HG02884 (cell line): ENCODE results near the gene ZC3H12A.

ENCODE experiments used
- ATAC-seq: cut with Tn5 transposase; IDR thresholded peaks from one replicate; pipeline ENCODE4 v1.9.1; 2021; ENCODE audit warnings: mild to moderate bottlenecking, moderate library complexity; ENCODE audit not compliant: unreplicated experiment

Gene ZC3H12A

DNA sequence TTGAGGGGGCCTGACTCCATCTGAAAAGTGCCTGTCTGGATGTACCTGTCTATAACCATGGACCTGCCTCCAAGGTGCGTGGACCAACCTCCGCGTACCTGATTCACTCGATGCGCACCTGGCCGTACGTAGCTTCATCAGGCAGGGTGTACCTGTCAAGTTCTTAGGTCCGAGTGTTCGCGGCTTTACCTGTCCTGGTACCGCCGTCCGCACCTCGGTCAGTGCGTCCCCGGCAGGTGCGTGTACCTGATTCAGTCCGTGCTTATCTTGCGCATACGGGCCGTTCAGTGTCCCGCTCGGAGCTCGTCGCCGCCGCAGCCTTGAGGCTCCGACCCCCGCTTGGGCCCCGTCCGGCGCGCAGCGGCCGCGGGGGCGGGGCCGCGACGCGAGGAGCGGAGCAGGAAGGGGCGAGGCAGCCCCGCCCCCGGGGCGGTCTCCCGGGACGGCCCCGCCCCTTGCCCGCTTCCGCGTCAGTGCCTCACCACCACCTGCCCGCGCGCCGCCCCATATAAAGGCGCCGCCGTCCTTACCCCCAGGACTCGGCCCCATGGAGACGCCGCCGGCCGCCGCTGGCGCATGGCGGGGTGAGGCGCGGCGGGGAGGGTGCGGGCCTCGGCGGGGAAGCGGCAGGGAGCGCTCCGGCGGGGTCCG lies at the start of gene ZC3H12A:
TSS of gene ZC3H12A (plus strand) at position 535 of the 651 bp plus-strand sequence. CDS start 917 bp downstream, outside the sequence.
- peak; percentile 46 for ATAC-seq

DNA sequence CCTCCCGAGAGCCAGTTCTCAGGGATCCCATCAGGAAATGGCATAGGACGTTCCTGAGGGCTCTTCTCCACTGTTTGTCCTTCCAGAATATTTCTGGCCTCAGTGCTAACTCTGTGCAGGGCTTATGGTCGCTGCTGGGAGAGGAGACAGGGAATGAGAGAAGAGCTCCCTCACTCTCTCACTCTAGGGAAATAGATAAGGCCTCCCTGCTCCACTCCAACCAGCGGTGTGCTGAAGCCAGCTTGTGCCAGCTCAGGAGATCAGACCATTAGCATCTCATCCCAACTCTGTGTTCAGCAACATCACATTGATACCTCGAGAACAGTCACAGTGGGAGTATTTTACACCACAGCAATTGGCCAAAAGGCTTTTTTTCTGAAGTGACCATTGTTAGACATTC lies 49.2 kb upstream of the ZC3H12A start:
- ATAC-seq = no peak

DNA sequence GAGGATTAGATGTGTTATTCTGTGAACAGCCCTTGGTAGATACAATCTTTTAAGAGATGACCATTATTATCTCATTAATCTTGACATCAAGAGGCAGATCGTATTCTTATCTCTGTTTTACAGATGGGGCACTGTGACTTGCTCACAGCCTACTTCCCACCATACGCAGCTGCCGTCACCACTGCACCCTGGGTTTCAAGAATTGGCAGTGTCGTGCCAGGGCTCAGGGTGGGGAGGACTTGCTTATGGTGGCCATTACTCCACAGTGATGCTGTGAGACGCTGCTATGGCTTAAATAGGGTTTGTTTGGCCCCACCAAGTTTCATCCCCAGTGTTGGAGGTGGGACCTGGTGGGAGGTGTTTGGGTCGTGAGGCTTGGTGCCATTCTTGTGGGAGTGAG lies 45.4 kb upstream of the ZC3H12A start:
- ATAC-seq = no peak

DNA sequence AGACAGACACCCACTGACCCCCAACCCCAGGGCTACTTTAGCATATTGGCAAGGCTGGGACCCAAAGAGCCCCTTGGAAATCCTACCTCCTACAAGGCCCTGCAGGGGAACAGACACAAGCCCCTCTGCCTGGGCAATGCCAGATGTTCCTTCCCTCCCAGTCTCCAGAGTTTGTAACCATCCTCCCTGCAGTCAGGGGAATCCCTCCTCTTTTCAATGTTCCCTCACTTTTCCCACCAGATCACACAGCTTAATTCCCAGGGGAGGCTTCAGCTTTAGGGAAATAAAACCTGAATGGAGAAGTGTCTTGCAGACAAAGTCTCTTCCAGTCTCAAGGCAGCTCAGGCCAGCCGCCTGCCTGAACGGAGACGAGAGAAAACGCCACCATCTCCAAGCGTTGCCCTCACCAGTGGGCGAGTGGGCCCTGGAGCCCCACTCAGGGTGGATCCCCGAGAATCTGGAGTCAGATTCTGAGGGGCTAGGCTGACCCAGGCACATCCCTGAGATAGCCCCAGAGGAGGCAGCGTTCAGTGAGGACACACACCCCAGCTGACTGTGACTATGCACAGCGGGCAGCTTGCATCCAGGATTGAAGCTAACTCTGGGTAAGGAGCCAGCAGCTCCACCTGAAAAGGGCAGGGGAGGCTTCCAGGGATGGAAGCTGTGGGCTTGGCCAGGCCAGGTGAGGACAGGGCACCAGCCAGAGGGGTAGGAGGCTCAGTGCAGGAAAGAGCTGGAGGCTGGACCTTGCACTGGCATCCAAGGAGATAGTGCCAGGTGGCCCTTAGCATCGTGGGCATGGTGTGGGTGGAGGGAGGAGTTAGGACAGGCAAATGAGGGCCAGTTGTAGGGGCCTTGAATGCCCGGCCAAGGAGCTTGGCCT lies 44.0 kb upstream of the ZC3H12A start:
- ATAC-seq = no peak

DNA sequence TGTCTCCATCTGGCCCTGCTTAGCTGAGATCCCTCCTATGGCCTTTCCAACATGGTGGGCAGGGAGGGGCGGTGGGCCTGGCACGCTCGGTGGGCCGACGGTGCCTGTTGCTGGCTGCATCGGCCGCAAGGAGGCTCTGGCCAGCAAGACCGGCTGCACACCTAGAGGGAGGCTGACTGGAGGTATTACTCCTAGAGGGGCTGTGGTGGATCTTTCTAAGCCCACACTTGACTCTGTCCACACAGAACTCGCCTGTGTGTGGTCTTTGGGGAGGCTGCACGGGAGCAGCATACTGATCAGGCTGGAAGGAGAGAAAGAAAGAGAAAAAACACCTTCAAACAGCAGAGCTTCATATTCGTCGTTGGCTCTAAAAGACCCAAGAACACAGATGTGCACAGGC lies 41.7 kb upstream of the ZC3H12A start:
- no peak for ATAC-seq

DNA sequence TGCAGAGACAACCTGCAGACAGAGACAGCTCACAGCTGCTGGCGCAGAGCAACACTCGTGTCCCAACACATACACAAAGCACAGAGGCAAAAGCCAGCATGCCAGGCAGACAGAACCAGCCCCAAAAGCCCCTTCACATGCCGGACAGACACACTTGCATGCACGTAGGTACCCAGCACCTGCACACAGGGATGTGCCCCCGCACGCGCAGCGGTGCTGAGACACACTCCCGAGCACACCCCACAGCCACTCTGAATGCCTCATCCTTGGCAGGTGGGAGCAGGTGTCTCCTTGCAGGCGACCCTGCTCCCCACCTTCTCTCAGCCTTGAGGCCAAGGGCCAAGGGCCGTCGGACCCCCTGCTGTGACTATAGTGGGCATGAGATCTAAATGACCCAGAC lies 41.2 kb upstream of the ZC3H12A start:
- ATAC-seq = no peak

DNA sequence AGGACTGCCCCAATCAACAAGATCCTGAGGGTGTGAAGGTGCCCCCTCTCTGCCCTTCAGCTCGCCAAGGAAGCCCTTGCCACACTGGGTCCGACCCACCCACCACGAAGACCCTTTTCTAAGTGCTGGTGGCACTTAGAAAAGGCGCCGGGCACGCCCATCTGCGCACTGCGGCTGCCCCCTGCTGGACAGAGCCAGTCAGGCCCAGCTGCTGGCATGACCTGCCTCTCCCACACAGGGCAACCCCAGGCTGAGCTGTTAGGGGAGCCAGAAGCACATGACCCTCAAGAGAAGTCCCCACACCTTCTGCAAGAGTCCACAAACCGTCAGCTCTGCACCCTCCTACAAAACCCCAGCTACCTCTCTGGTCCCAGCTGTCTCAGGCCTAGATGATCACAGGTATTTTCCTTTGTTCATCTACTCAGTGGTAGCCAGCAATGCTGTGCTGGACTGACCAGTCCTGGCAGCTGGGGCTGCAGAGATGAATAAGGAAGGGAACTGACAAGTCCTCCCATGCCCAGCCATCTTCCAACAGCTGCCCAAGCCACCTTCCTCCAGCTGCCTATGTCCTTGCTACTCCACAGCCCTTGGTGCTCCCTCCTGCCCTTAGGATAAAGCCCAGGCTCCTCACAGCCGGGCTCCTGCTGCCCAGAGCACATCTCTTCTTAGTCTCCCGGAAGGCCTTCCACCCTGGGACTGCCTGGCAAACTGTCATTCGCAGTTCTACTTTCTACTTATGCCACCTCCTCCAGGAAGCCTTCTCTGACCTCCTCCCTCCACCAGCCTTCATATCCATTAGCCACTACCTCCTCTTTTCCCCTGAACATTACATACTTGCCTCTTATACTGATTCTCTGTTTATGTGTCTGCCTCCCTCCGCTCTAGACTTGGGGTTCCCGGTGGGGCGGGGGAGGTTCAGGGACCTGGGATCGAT lies 39.8 kb upstream of the ZC3H12A start:
- ATAC-seq = no peak

DNA sequence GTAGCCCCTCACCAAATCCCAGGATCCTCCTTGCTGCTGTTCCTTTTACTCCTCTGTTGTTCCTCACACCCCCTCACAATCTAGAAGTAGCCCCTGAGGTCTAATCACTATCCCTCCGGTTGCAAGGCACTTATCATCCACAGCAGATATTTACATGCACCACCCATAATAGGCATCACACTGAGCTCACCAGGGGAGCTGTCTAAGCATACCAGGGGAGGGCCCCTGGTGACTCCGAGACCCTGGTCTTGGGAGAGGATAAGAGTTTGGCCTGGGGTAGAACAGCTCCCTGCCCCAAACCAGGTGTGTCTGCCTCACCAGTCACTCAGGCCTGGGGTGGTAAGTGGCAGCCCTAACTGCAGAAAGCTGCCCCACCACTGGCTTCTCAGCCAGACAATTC lies 37.3 kb upstream of the ZC3H12A start:
- ATAC-seq = no peak

DNA sequence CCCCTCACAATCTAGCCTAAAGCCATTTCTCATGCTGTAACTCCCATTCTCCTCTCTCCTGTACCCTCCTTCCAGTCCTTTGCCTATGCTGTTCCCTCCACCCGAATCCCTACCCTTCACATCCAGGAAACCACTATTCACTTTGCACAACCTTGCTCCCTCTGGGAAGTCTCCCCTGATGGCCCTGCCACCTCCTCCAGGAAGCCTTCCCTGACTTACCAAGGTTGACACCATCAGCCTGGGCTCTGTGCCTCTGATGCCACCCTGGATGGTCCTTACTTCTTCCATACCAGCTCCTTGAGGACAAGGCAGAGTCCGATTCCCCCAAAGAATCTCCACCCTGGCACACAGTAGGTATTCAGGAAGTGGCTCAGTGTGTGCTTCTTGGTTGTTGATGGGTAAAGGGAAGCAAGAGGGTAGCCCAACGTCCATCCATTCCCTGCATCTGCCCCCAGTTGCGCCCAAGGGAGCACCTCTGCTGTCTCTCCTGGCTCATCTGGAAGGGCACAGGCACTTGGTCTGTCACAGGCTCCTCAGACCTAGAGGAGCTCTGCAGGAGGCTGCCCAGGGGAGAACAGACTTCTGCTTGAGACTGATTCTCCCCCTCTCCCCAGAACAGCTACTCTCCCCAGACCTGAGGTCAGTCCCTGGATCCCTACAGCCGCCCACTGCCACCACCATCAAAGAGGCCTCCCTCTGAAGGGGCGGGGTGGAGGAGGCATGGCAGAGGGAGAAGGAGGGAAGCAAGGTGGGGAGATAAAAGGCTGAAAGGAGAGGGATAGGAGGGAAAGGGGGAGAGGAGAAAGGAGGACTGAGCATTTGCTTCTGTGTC lies 36.1 kb upstream of the ZC3H12A start:
- ATAC-seq = no peak

DNA sequence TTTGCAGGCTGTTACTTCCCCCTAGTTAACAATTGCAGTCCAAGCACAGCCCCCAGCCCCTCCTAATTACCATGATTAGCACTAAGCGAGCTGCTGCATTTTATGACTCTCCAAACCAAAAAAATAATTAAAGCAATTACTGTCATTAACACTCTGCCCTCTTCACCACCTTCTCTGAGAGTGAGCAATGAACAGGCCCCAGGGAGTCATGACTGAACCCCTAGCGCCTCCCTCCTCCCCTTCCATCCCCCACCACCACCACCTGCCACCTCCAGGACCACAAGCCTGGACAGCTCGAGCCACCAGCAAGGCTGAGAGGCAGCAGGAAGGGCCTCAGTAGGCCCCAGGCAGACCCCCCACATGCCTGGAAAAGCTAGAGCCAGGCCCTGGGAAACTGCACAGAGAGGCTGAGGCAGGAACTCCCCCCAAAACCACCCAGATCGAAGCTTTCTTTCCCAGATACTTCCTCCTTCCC lies 35.5 kb upstream of the ZC3H12A start:
- no peak for ATAC-seq

DNA sequence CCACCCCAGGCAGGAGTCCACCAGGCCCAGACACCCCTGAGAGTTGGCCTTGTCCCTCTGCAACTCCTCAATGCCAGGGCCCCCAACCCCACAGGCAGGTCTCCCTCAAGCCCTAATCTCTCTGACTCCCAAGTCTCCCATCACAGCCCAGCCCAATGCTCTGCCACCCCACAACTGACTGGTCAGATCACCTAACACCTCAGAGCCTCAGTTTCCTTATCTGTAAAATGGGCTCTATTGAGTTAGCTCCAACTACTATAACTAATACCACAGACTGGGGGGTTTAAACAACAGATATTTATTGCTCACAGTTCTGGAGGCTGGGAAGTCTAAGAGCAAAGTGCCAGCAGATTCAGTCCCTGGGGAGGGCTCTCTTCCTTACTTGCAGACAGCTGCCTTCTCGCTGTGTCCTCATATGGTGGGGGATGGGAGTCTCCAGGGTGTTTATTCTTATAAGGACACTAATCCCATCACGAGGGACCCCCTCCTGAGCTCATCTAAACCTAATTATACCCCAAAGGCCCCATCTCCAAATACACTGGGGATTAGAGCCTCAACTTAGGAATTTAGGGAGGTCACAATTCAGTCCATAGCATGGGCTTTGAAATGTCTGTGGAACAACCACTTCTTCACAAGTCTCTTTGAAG lies 34.9 kb upstream of the ZC3H12A start:
- no peak for ATAC-seq

DNA sequence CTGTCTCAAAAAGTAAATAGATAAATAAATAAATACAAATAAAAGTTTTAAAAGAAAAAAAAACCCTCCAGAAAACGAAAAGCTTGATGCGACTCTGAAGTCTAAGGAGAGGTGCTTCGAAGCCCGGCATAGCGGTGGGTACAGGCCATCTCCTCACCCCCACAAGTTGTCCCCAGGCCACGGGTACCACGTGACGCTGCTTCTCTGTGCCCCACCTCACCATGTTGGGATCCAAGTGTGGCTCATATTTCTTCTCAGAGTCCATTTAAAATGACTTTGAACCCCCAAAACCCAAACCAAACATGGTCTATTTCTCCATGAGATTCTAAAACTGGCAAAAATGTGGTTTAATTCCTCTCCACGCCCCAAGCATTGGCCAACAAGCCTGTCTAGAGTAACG lies 32.9 kb upstream of the ZC3H12A start:
- no peak for ATAC-seq

DNA sequence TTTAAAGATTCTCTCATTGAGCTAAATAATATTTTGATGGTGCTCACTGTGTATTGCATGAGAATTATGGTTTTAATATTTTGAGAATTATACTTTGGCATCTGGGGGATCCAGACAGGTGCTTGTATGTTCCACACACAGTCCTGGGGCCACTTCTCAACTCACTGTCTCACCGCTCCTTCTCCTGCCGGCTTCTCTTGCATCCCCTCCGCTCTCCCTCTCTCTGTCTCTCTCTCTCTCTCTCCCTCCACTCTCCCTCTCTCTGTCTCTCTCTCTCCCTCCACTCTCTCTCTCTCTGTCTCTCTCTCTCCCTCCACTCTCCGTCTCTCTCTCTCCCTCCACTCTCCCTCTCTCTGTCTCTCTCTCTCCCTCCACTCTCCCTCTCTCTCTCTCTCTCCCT lies 32.2 kb upstream of the ZC3H12A start:
- ATAC-seq = no peak

DNA sequence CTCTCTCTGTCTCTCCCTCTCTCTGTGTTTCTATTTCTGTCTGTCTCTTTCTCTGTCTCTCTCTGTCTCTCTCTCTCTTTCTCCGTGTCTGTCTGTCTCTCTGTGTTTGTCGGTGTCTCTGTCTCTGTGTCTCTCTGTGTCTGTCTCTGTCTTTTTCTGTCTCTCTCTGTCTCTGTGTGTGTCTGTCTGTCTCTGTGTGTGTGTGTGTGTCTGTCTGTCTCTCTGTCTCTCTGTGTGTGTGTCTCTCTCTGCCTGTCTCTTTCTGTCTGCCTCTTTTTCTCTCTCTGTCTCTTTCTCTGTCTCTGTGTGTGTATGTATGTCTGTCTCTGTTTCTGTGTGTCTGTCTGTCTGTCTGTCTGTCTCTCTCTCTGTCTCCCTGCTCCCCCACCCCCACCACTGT lies 31.7 kb upstream of the ZC3H12A start:
- ATAC-seq = no peak

DNA sequence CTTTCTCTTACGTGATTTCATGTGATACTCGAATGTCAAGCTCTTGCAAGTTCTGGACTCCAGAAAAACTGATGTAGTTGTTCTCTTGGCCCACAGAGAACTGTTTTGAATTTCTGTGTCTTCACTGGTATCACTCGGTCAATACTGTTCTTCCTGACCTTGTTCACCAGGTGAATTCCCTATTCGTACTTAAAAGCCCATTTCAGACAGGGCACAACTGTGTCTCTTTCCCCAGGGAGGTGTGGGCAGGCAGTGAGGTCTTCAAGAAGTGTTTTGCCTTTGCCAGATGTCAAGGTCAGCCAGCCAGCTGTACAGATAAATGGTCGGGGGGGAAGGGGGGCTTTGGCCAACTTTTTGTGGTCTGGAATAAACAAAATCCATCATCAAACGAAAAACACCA lies 27.5 kb upstream of the ZC3H12A start:
- ATAC-seq = no peak

DNA sequence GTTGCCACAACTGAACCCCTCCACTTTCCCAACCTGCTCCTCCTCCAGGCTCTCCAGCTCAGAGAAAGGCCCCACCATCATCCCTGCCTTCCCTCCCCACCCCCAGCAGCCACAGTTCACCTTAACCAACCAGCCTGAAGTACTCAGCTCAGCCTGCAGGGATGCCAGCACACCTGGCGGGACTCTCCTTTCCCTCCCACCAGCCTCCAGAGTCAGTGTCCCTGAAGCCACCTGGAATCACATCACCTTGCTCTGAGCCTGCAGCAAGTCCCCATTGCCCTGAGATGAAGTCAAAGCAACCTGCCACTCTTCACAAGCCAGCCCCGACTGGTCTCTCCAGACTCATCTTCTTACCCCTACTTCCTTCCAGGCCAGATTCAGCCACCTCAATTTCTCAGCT lies 26.2 kb upstream of the ZC3H12A start:
- no peak for ATAC-seq

DNA sequence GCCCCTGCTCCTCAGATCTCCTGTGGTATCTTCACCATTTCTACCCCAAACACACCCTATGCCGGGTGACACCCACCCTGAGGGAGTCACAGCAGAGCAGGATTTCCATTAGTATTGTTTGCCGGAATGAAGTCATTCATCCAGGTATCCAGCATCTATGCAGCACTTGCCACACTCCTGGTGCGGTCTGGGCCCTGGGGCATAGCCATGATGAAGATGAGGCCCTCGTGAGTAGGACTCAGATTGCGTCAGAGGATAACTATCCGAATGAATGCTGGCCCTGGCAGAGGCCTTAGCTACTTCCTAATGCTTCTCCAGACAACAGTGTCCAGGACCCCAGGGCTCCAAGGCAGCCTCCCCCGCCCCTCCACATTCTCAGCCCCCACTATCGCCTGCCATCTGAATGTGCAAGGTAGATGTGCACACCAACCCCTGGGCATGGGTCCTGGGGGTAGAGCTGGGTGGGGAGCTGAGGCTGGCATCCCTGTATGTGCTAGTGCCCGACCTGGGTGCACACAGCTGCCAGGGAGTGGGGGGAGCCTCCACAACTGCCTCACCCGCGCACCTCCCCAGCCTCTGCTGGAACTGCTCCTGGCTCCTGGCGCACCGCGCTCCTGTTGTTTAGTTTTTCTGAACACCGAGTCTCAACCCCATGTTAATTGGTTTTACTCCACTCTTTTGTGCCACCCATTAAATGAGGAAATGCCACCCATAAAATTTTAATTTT lies 25.5 kb upstream of the ZC3H12A start:
- ATAC-seq = no peak

DNA sequence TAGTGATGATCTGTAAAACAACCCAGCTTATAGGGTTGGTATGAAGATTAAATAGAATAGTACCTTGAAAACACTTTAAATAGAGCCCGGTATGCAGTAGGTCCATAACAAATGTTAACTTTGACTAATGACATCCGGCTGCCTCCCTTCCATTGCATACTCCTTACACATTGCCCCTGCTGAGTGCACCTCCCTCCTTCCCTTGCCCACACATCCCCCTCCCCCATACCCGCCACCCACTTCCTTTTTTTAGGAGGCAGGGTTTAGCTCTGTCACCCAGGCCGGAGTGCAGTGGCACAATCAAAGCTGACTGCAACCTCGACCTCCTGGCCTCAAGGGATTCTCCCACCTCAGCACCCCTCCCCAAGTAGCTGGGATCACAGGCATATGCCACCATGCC lies 24.4 kb upstream of the ZC3H12A start:
- ATAC-seq = no peak

DNA sequence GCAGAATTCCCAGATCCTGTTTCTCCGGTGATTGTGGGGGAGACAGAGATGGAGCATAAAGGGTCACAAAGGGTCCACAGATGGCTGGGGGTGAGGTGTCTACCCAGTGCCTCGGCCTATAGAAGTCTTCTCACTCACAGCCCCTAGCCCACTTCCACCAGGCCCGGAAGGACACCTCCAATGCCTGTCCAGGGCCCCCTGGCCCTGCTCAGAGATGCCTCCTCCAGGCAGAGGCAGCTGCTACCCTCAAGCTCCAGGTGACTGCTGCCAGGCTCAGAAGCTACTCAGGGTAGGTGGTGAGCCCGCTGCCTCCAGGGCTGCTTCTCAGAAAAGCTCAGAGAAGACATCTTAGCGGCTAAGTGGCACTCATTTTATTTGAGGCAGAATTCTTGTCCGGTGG lies 22.0 kb upstream of the ZC3H12A start:
- no peak for ATAC-seq
